Thyroid gland (tissue), 4 donors: ENCODE measurements around the gene RASGRP4.

Experiments
- POLR2A ChIP-seq, 2 donors: fragments of 450-650 bp; IDR thresholded peaks; one replicate each; pipeline ENCODE4 v1.6.1; 2017; ENCODE audit warnings: antibody characterized with exemption in 2 of 2, mild to moderate bottlenecking in 2 of 2, moderate library complexity in 1 of 2
- TF ChIP-seq, protein P1 (sequence below), 6 experiments: fragments of 200-600 bp in 3 of 6; fragments of 450-650 bp in 3 of 6; sonication (generic) in 3 of 6; IDR thresholded peaks; one replicate each; pipeline ENCODE4 v1.5.1; 2016 to 2019; ENCODE audit warnings: antibody characterized with exemption in 6 of 6, mild to moderate bottlenecking in 2 of 6, inconsistent platforms in 1 of 6, moderate library complexity in 1 of 6

- TF ChIP-seq, protein P1, sequence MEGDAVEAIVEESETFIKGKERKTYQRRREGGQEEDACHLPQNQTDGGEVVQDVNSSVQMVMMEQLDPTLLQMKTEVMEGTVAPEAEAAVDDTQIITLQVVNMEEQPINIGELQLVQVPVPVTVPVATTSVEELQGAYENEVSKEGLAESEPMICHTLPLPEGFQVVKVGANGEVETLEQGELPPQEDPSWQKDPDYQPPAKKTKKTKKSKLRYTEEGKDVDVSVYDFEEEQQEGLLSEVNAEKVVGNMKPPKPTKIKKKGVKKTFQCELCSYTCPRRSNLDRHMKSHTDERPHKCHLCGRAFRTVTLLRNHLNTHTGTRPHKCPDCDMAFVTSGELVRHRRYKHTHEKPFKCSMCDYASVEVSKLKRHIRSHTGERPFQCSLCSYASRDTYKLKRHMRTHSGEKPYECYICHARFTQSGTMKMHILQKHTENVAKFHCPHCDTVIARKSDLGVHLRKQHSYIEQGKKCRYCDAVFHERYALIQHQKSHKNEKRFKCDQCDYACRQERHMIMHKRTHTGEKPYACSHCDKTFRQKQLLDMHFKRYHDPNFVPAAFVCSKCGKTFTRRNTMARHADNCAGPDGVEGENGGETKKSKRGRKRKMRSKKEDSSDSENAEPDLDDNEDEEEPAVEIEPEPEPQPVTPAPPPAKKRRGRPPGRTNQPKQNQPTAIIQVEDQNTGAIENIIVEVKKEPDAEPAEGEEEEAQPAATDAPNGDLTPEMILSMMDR (IDR thresholded peaks at IDR 0.05): no peak
- no peak for TF ChIP-seq POLR2A (IDR thresholded peaks at IDR 0.05)
Observed at GRCh38 chr19:38401148-38401547, 24.9 kb downstream of the RASGRP4 start.
